Measurements from ENCODE around the gene PAOX.
"Not testable (repeated sequence)": the region's sequence is repeated elsewhere in the genome, so short reads cannot be mapped to it uniquely, and the experiment has no call there.

PAOX gene

DNA sequence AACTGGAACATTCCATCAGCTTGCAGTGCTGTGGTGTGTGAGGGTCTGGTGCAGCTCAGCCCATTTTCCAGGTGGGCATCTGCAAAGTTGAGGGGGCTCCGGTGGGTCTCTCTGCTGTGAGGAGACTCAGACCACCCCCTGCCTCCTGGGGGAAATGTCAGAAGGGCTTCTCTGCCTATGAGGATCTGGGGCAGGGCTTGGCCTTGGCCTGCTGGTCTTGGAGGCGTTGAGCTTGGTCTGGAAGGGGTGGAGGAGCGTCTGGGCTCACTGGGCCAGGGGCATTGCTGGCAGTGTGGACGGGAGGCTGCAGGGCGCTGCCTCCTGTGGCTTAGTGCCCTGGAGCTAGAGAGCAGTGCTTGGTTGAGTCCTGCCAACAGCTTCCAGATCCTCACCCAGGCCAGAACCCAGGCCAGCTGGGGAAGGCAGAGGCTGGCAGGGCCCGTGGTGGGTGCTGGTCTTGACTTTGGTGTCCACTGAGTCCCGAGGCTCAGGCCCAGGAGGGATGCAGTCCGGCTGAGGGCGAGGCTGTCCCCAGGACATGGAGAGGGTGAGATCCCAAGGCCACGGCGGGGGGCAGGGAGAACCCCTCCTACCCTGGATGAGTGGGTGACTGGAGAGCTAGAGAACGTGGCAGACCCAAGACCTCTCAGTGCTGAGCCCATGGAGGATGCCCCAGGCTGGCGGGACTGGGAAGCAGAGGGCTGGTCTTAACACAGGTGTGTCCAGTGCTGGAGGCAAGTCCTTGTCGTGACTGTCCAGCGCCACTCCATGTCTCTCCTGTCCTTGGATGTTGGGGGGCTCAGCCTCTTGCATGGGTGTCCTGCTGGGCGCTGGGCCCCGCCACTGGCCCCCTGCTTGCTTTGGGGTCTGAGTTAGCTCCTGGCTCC lies 42.5 kb downstream of the PAOX start:
- Histone ChIP-seq H3K9me2 (replicated peaks; ENCODE audit: low read depth, low read length) (no peaks in the 10 kb centered on the region), H3K79me2 (ENCODE audit: insufficient read depth, low read length) (no peaks in the 10 kb centered on the region), H3K4me3 (ENCODE audit: low read length, poor library complexity, severe bottlenecking) (no peak overlapping the region), H3K9ac (ENCODE audit: low read depth, low read length, poor library complexity, severe bottlenecking) (no peak overlapping the region), H3K4me2 (ENCODE audit: low read depth, low read length, poor library complexity, severe bottlenecking) (no peak overlapping the region), H3K36me3 (ENCODE audit: insufficient read depth, low read length) (peaks cover 6% of the 10 kb centered on the region; the same call in 1 of the 2 replicates), H4K20me1 (ENCODE audit: insufficient read depth, low read length, poor library complexity, severe bottlenecking) (no peaks in the 10 kb centered on the region), H2AFZ (ENCODE audit: low read length) (no peak overlapping the region), H3F3A (ENCODE audit: low read depth) (no peaks in the 10 kb centered on the region), H3K9me3 (ENCODE audit: insufficient read depth, low read depth, low read length) (no peaks in the 10 kb centered on the region), H3K4me1 (ENCODE audit: insufficient read depth, low read length, poor library complexity, severe bottlenecking) (no peaks in the 10 kb centered on the region), H3K27me3 (ENCODE audit: insufficient read depth, low read length, poor library complexity, severe bottlenecking) (no peaks in the 10 kb centered on the region)
- TF ChIP-seq, protein P1, sequence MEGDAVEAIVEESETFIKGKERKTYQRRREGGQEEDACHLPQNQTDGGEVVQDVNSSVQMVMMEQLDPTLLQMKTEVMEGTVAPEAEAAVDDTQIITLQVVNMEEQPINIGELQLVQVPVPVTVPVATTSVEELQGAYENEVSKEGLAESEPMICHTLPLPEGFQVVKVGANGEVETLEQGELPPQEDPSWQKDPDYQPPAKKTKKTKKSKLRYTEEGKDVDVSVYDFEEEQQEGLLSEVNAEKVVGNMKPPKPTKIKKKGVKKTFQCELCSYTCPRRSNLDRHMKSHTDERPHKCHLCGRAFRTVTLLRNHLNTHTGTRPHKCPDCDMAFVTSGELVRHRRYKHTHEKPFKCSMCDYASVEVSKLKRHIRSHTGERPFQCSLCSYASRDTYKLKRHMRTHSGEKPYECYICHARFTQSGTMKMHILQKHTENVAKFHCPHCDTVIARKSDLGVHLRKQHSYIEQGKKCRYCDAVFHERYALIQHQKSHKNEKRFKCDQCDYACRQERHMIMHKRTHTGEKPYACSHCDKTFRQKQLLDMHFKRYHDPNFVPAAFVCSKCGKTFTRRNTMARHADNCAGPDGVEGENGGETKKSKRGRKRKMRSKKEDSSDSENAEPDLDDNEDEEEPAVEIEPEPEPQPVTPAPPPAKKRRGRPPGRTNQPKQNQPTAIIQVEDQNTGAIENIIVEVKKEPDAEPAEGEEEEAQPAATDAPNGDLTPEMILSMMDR (conservative IDR thresholded peaks at IDR 0.05; ENCODE audit: low read length) = no peak
- no peak for TF ChIP-seq EZH2phosphoT487 (IDR thresholded peaks at IDR 0.05; ENCODE audit: borderline replicate concordance)

DNA sequence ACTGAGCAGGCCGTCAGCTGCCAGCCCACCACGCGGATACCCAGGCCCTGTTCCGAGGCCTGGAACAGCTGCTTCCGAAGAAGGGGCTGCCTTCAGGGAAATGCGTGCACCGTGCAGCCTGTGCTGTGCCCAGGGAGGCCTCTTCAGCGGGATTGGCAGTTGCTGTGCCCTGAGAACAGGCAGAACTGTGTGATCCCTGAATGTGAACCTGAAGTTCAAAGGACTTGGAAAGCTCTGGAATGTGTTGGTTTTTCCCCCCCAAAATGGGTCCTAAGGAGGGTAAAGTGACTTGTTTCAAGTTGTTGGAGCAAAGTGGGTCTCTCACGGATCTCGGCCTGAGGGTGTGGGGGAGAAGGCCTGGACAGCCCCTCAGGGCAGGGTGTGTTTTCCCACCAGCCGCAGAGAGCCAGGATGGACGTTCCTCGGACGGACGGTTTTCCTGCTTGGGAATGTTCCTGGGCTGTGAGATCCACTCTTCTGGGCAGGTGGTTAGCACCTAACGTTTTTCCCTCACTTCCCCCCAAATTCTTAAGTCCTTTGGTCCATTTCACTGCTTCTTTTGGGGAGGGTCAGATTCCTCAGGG lies 43.3 kb downstream of the PAOX start:
- Histone ChIP-seq H3K27me3 (ENCODE audit: insufficient read depth, low read length, poor library complexity, severe bottlenecking) (no peaks in the 10 kb centered on the region), H3K9me3 (ENCODE audit: insufficient read depth, low read depth, low read length) (no peaks in the 10 kb centered on the region), H3K4me1 (ENCODE audit: insufficient read depth, low read length, poor library complexity, severe bottlenecking) (no peaks in the 10 kb centered on the region), H3K4me3 (ENCODE audit: low read length, poor library complexity, severe bottlenecking) (no peak overlapping the region), H3K79me2 (ENCODE audit: insufficient read depth, low read length) (no peaks in the 10 kb centered on the region), H2AFZ (ENCODE audit: low read length) (no peak overlapping the region), H3K9me2 (replicated peaks; ENCODE audit: low read depth, low read length) (no peaks in the 10 kb centered on the region), H3K9ac (ENCODE audit: low read depth, low read length, poor library complexity, severe bottlenecking) (no peak overlapping the region), H3K36me3 (ENCODE audit: insufficient read depth, low read length) (peaks cover 6% of the 10 kb centered on the region; the same call in 1 of the 2 replicates), H4K20me1 (ENCODE audit: insufficient read depth, low read length, poor library complexity, severe bottlenecking) (no peaks in the 10 kb centered on the region), H3K4me2 (ENCODE audit: low read depth, low read length, poor library complexity, severe bottlenecking) (no peak overlapping the region), H3F3A (ENCODE audit: low read depth) (no peaks in the 10 kb centered on the region)
- TF ChIP-seq, protein P1 (conservative IDR thresholded peaks at IDR 0.05; ENCODE audit: low read length) = no peak
- TF ChIP-seq EZH2phosphoT487 (IDR thresholded peaks at IDR 0.05; ENCODE audit: borderline replicate concordance) = no peak

DNA sequence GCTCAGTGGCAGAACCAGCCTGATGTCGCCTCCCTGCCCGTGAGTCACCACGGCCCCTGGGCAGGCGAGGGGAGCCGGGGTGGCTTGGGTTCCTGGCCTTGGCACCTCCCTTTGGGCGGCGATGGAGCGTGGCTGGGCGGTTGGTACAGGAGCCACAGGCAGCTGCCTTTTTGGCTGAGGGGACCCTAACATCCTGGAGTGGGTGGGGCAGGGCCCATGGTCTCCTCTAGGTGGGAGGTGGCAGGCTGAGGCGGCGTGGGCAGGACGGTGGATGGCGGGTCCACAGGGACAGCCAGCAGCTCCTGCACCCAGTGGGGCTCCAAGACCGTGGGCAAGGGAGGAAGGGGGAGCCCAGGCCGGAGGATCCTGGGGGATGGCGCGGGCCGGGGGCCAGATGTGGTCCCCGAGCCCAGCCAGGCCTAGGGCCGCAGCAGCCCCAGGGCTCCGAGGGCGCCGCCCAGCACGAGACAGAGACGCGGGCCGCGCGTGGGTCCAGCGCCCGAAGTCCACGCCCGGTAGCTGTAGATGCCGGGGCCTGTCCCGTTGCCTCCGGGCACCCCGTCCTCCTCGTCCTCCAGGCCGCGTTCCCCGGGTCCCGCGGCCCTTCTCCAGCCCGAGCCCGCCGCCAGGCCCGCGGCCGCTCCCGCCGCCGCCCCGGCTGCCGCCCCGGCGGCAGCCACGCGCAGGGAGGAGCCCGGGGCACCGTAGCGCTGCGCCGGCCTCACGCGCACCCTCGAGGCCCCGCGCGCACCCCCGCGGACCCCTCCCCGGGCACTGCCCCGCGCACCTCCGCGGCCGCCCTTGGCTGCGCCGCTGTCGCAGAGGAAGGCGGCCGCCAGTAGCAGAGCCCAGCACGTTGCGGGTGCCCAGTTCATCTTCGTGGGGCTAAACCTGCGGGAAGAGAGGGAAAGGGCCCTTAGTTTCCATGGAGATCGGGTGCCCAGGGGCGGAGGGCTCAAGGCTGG lies 44.0 kb downstream of the PAOX start:
- no peaks in the 10 kb centered on the region for H3K79me2 ChIP-seq (ENCODE audit: insufficient read depth, low read length)
- no peaks in the 10 kb centered on the region for H3K27me3 ChIP-seq (ENCODE audit: insufficient read depth, low read length, poor library complexity, severe bottlenecking)
- no peaks in the 10 kb centered on the region for H3F3A ChIP-seq (ENCODE audit: low read depth)
- no peaks in the 10 kb centered on the region for H3K9me2 ChIP-seq (replicated peaks; ENCODE audit: low read depth, low read length)
- no peak overlapping the region for H3K4me3 ChIP-seq (ENCODE audit: low read length, poor library complexity, severe bottlenecking)
- no peaks in the 10 kb centered on the region for H3K4me1 ChIP-seq (ENCODE audit: insufficient read depth, low read length, poor library complexity, severe bottlenecking)
- no peak overlapping the region for H3K4me2 ChIP-seq (ENCODE audit: low read depth, low read length, poor library complexity, severe bottlenecking)
- H3K9ac ChIP-seq (ENCODE audit: low read depth, low read length, poor library complexity, severe bottlenecking) = no peak overlapping the region
- peaks cover 6% of the 10 kb centered on the region; the same call in 1 of the 2 replicates for H3K36me3 ChIP-seq (ENCODE audit: insufficient read depth, low read length)
- H4K20me1 ChIP-seq (ENCODE audit: insufficient read depth, low read length, poor library complexity, severe bottlenecking) = no peaks in the 10 kb centered on the region
- no peaks in the 10 kb centered on the region for H3K9me3 ChIP-seq (ENCODE audit: insufficient read depth, low read depth, low read length)
- no peak overlapping the region for H2AFZ ChIP-seq (ENCODE audit: low read length)
- TF ChIP-seq, protein P1 (conservative IDR thresholded peaks at IDR 0.05; ENCODE audit: low read length) = no peak
- TF ChIP-seq EZH2phosphoT487 (IDR thresholded peaks at IDR 0.05; ENCODE audit: borderline replicate concordance) = no peak

DNA sequence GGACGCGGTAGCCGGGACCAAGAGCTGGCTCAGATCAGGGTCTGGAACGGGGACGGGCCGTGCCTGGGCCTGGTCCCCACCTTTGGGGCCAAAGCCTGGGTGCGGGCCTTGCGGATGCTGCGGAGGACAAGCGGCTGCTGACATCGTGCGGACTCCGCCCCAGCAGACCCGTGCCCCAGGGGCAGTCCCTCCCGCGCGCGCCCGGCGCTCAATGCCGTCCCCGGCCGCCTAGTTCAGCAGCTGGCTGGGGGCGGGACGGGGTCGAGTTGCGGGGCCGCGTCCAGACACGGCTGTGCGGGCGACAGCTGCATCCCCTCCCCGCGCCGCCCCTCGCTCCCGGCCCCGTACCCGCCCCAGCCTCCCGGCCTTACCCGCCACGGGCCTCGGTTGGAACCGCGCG lies 45.0 kb downstream of the PAOX start:
- not testable (repeated sequence) for H3K79me2 ChIP-seq (ENCODE audit: insufficient read depth, low read length)

More for the DNA sequence above, 45.0 kb downstream of the PAOX start:
- not testable (repeated sequence) for H3K4me3 ChIP-seq (ENCODE audit: low read length, poor library complexity, severe bottlenecking); H3K4me1 ChIP-seq (ENCODE audit: insufficient read depth, low read length, poor library complexity, severe bottlenecking); H3K4me2 ChIP-seq (ENCODE audit: low read depth, low read length, poor library complexity, severe bottlenecking); H3K9me2 ChIP-seq (replicated peaks; ENCODE audit: low read depth, low read length); H3K9ac ChIP-seq (ENCODE audit: low read depth, low read length, poor library complexity, severe bottlenecking); H2AFZ ChIP-seq (ENCODE audit: low read length); H3K27me3 ChIP-seq (ENCODE audit: insufficient read depth, low read length, poor library complexity, severe bottlenecking); H3K36me3 ChIP-seq (ENCODE audit: insufficient read depth, low read length); H3K9me3 ChIP-seq (ENCODE audit: insufficient read depth, low read depth, low read length); H3F3A ChIP-seq (ENCODE audit: low read depth); H4K20me1 ChIP-seq (ENCODE audit: insufficient read depth, low read length, poor library complexity, severe bottlenecking)

Data from Loucy (cell line).